ENCODE measurements around the gene NUMA1.

NUMA1 gene

GRCh38 chr11:71962428-71963038, 117.8 kb downstream of the NUMA1 start:
- no peak for DNase-seq (ENCODE audit: low spot score)

DNA sequence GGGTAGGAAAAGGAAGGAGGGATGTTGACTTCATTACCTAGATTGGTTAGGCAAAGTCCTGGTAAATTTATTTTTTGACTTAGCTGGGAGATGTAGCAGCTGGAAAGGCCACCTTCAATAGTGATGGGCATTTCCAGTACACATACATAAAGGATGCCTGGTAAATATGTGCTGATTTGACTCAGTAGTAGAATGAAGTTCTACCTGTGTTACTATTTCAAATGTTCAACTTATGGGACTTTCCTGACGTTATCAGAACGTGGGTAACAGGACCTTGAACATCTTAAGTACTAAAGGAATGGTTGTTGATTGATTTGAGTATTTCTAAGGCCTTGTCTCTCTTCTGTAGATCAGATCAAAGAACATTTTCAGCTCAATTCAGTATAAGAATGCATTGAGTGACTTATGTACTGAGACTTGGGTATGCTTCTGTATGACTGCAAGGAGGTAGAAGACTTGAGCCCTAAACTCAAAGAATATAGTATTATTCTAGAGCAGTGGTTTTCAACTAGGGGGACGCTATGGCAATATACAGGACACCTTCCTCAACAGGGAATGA, 124.4 kb downstream of the NUMA1 start:
- DNase-seq (ENCODE audit: low spot score): no peak

Measured in globus pallidus (tissue), 1 donor.